GM23338 (cell line): ENCODE measurements around the gene KCTD2. TPM values are rescaled to one million over a fixed set of nuclear protein-coding genes. Genes with fewer than 3 reads are reported as not detected.
A peak's percentile ranks its signal among the peaks of the same experiment; 100 is the strongest.

Source experiments
- ATAC-seq: fragments of 200-7000 bp; cut with Tn5 transposase; 3 replicates; pipeline ENCODE4 v1.9.1; 2020
- DNase-seq: peaks from one replicate; pipeline ENCODE4 v3.0.0-alpha.2; 2015; ENCODE audit warnings: low spot score
- H2AFZ ChIP-seq: fragments of 200-600 bp; sonication (generic); 2 replicates; pipeline ENCODE4 v1.8.0; 2016; ENCODE audit warnings: antibody characterized with exemption, mild to moderate bottlenecking, moderate library complexity
- H3F3A ChIP-seq: fragments of 200-600 bp; sonication (generic); replicated peaks from 2 replicates; pipeline ENCODE4 v1.8.0; 2017; ENCODE audit warnings: antibody characterized with exemption, mixed run types, low read depth
- H3K27ac ChIP-seq: fragments of 200-600 bp; sonication (generic); 2 replicates; pipeline ENCODE4 v1.6.1; 2016; ENCODE audit warnings: low read depth
- H3K27me3 ChIP-seq: fragments of 200-600 bp; sonication (generic); 2 replicates; pipeline ENCODE4 v1.8.0; 2016; ENCODE audit warnings: mild to moderate bottlenecking, mixed run types, moderate library complexity; ENCODE audit not compliant: insufficient read depth
- H3K36me3 ChIP-seq: fragments of 200-600 bp; sonication (generic); 2 replicates; pipeline ENCODE4 v1.8.0; 2016; ENCODE audit warnings: mild to moderate bottlenecking; ENCODE audit not compliant: insufficient read depth
- H3K4me1 ChIP-seq: fragments of 200-600 bp; sonication (generic); 2 replicates; pipeline ENCODE4 v1.8.0; 2016; ENCODE audit warnings: mild to moderate bottlenecking, moderate library complexity; ENCODE audit not compliant: insufficient read depth
- H3K4me2 ChIP-seq: fragments of 200-600 bp; sonication (generic); 2 replicates; pipeline ENCODE4 v1.7.1; 2017; ENCODE audit warnings: mixed run types
- H3K4me3 ChIP-seq: fragments of 200-600 bp; sonication (generic); 2 replicates; pipeline ENCODE4 v1.6.1; 2016; ENCODE audit warnings: mixed run types
- H3K79me2 ChIP-seq: fragments of 200-600 bp; sonication (generic); replicated peaks from 2 replicates; pipeline ENCODE4 v1.8.0; 2017; ENCODE audit warnings: mild to moderate bottlenecking; ENCODE audit not compliant: insufficient read depth
- H3K9me2 ChIP-seq: fragments of 200-600 bp; sonication (generic); 2 replicates; pipeline ENCODE4 v1.8.0; 2017; ENCODE audit not compliant: insufficient read depth
- H4K20me1 ChIP-seq: fragments of 200-600 bp; sonication (generic); replicated peaks from 2 replicates; pipeline ENCODE4 v1.8.0; 2017; ENCODE audit warnings: mild to moderate bottlenecking; ENCODE audit not compliant: insufficient read depth
- H3K27ac Mint-ChIP-seq: 2 replicates; pipeline ENCODE4 v1.8.0; 2020; ENCODE audit warnings: inconsistent platforms, mild to moderate bottlenecking, moderate library complexity, mixed read lengths
- H3K27me3 Mint-ChIP-seq: 3 replicates; pipeline ENCODE4 v1.8.0; 2022; ENCODE audit warnings: low read depth, mild to moderate bottlenecking, moderate library complexity, mixed read lengths, inconsistent platforms; ENCODE audit not compliant: insufficient read depth, poor library complexity
- H3K36me3 Mint-ChIP-seq: 3 replicates; pipeline ENCODE4 v1.8.0; 2021; ENCODE audit warnings: low read depth, mild to moderate bottlenecking, inconsistent platforms, moderate library complexity, mixed read lengths
- H3K4me1 Mint-ChIP-seq: 3 replicates; pipeline ENCODE4 v1.8.0; 2020; ENCODE audit warnings: mild to moderate bottlenecking, inconsistent platforms, mixed read lengths
- H3K4me3 Mint-ChIP-seq: 3 replicates; pipeline ENCODE4 v1.8.0; 2021; ENCODE audit warnings: moderate library complexity, mild to moderate bottlenecking, inconsistent platforms, mixed read lengths
- H3K9me3 Mint-ChIP-seq: 3 replicates; pipeline ENCODE4 v1.8.0; 2020; ENCODE audit warnings: moderate library complexity, mild to moderate bottlenecking, inconsistent platforms, mixed read lengths
- CREB1 ChIP-seq: fragments of 250-450 bp; sonication (Bioruptor Pico); IDR thresholded peaks from 2 replicates; pipeline ENCODE4 v1.5.0; 2020; ENCODE audit warnings: low read depth, mild to moderate bottlenecking, moderate library complexity
- CTCF ChIP-seq, 2 experiments: fragments of 200-600 bp in 1 of 2; sonication (generic) in 1 of 2; conservative IDR thresholded peaks; 2 replicates each; pipeline versions ENCODE4 v1.5.1 to v1.6.1; 2016 to 2017; ENCODE audit warnings: antibody characterized with exemption in 2 of 2, low read depth in 2 of 2, mild to moderate bottlenecking in 2 of 2, moderate library complexity in 1 of 2
- ETS1 ChIP-seq: IDR thresholded peaks from 2 replicates; pipeline ENCODE4 v1.6.1; 2016; ENCODE audit warnings: antibody characterized with exemption
- EZH2 ChIP-seq: fragments of 200-600 bp; sonication (generic); IDR thresholded peaks from one replicate; pipeline ENCODE4 v1.8.0; 2017; ENCODE audit warnings: antibody characterized with exemption, mild to moderate bottlenecking, low read depth; ENCODE audit not compliant: unreplicated experiment
- EZH2phosphoT487 ChIP-seq: fragments of 200-600 bp; sonication (generic); IDR thresholded peaks from one replicate; pipeline ENCODE4 v1.8.1; 2018; ENCODE audit warnings: antibody characterized with exemption; ENCODE audit not compliant: unreplicated experiment
- JUNB ChIP-seq: IDR thresholded peaks from one replicate; pipeline ENCODE4 v1.6.1; 2016; ENCODE audit warnings: antibody characterized with exemption; ENCODE audit not compliant: unreplicated experiment
- NANOG ChIP-seq: IDR thresholded peaks from 2 replicates; pipeline ENCODE4 v1.6.1; 2016; ENCODE audit warnings: antibody characterized with exemption, borderline replicate concordance
- POLR2AphosphoS5 ChIP-seq: IDR thresholded peaks from 2 replicates; pipeline ENCODE4 v1.6.1; 2016; ENCODE audit warnings: antibody characterized with exemption, low read depth
- REST ChIP-seq: IDR thresholded peaks from one replicate; pipeline ENCODE4 v1.6.1; 2018; ENCODE audit warnings: antibody characterized with exemption; ENCODE audit not compliant: unreplicated experiment
- STAT1 ChIP-seq: IDR thresholded peaks from one replicate; pipeline ENCODE4 v1.6.1; 2016; ENCODE audit warnings: antibody characterized with exemption; ENCODE audit not compliant: unreplicated experiment
- ZNF114 ChIP-seq: fragments of 250-450 bp; sonication (Bioruptor Pico); IDR thresholded peaks from 2 replicates; pipeline ENCODE4 v1.5.0; 2020; ENCODE audit warnings: mild to moderate bottlenecking, moderate library complexity
- ZNF331 ChIP-seq: fragments of 250-450 bp; sonication (Bioruptor Pico); IDR thresholded peaks from 2 replicates; pipeline ENCODE4 v1.5.0; 2020; ENCODE audit warnings: low read depth, mild to moderate bottlenecking, moderate library complexity
- ZNF462 ChIP-seq: fragments of 250-450 bp; sonication (Bioruptor Pico); IDR thresholded peaks from 2 replicates; pipeline ENCODE4 v1.5.0; 2020; ENCODE audit warnings: mild to moderate bottlenecking, moderate library complexity
- polyA plus RNA-seq: library from polyadenylated mRNA; unstranded; fragments of >200 nt; fragmentation: Nextera tagmentation; extraction: Ambion mirVana; gene quantifications from 2 replicates; pipeline ENCODE4 v1.2.1, GENCODE V29; 2016
- total RNA-seq: library from RNA; depleted of rRNA; stranded (reverse); fragments of >200 nt; shearing (Covaris generic); gene quantifications from 2 replicates; pipeline ENCODE4 v1.2.3, GENCODE V29; 2014

Gene KCTD2
- total and polyA plus RNA-seq, 2 experiments from 2014 or later = 7.4 to 30.0 TPM

GRCh38 chr17:75034236-75034908 lies 12.7 kb upstream of the KCTD2 start:
- Histone ChIP-seq H4K20me1 (no peaks in the 10 kb centered on the region), H3K4me2 (peak overlapping the region; percentile 88), H2AFZ (peak overlapping the region; percentile 95; the same call in 1 of the 2 replicates), H3K36me3 (peaks cover 12% of the 10 kb centered on the region), H3F3A (peaks cover 26% of the 10 kb centered on the region), H3K9me2 (no peaks in the 10 kb centered on the region), H3K4me3 (peak overlapping the region; percentile 96), H3K27ac (peak overlapping the region; percentile 90), H3K4me1 (peaks cover 22% of the 10 kb centered on the region), H3K27me3 (peaks cover 5% of the 10 kb centered on the region; the same call in 1 of the 2 replicates), H3K79me2 (no peaks in the 10 kb centered on the region)
- Mint-ChIP-seq H3K4me3 (peak overlapping the region; percentile 99), H3K27ac (peak overlapping the region; percentile 99), H3K36me3 (peaks cover 32% of the 10 kb centered on the region), H3K27me3 (peaks cover 33% of the 10 kb centered on the region), H3K4me1 (peaks cover 18% of the 10 kb centered on the region), H3K9me3 (peaks cover 34% of the 10 kb centered on the region)
- peak; percentile 23; the same call in 1 of the 2 replicates for TF ChIP-seq ZNF331 (CRISPR knock-in tag)
- peak; percentile 17 to 42; a peak in 2 of 4 replicates for TF ChIP-seq CTCF (conservative IDR thresholded peaks at IDR 0.05; ENCODE audit: low read depth in 2 of 2)
- no peak for TF ChIP-seq STAT1
- TF ChIP-seq EZH2 = no peak
- no peak for TF ChIP-seq REST
- TF ChIP-seq POLR2AphosphoS5 = no peak; the same call in 1 of the 2 replicates
- peak; percentile 61; the same call in 1 of the 2 replicates for TF ChIP-seq CREB1 (CRISPR knock-in tag)
- TF ChIP-seq ZNF114 (CRISPR knock-in tag) = no peak
- TF ChIP-seq EZH2phosphoT487 = no peak
- TF ChIP-seq ZNF462 = no peak
- no peak for TF ChIP-seq JUNB
- TF ChIP-seq NANOG = no peak
- TF ChIP-seq ETS1 = peak; percentile 51; the same call in 1 of the 2 replicates
- DNase-seq = peak; percentile 92
- ATAC-seq = peak; percentile 55
